Measurements from ENCODE around the gene ZNF324.
"Not testable (repeated sequence)": the region's sequence is repeated elsewhere in the genome, so short reads cannot be mapped to it uniquely, and the experiment has no call there.

Gene ZNF324

GRCh38 chr19:58507602-58508223 is 40.8 kb downstream of the ZNF324 start:
- FAIRE-seq = not testable (repeated sequence)

GRCh38 chr19:58509731-58510083 is 42.8 kb downstream of the ZNF324 start:
- no peak for FAIRE-seq

GRCh38 chr19:58510084-58510862 is 43.4 kb downstream of the ZNF324 start:
- no peak for FAIRE-seq

- FAIRE-seq = no peak
Measured at GRCh38 chr19:58511353-58512208, 44.7 kb downstream of the ZNF324 start, which contains the start of gene SLC27A5. Gene SLC27A5 (minus strand): TSS chr19:58511992. CDS start chr19:58511955, 37 bp downstream.

GRCh38 chr19:58513213-58513693 is 46.4 kb downstream of the ZNF324 start:
- FAIRE-seq = no peak

GRCh38 chr19:58513694-58514563 is 47.0 kb downstream of the ZNF324 start:
- no peak for FAIRE-seq

- FAIRE-seq = no peak
Measured at GRCh38 chr19:58514564-58515022, 47.7 kb downstream of the ZNF324 start.

- FAIRE-seq = no peak
Measured at GRCh38 chr19:58515259-58515658, 48.4 kb downstream of the ZNF324 start.

- FAIRE-seq = no peak
Measured at GRCh38 chr19:58516246-58516836, 49.5 kb downstream of the ZNF324 start.

- no peak for FAIRE-seq
Measured at GRCh38 chr19:58516964-58517833, 50.3 kb downstream of the ZNF324 start.

- no peak for FAIRE-seq
Measured at GRCh38 chr19:58518256-58519086, 51.6 kb downstream of the ZNF324 start.

- no peak for FAIRE-seq
Measured at GRCh38 chr19:58519087-58519354, 52.1 kb downstream of the ZNF324 start.

GRCh38 chr19:58519355-58520256 is 52.7 kb downstream of the ZNF324 start, which contains the start of gene ZBTB45:
Gene ZBTB45 (minus strand): TSS chr19:58519810. CDS start chr19:58517673, 2,137 bp downstream.
- no peak for FAIRE-seq

- FAIRE-seq = no peak
Measured at GRCh38 chr19:58520257-58520599, 53.3 kb downstream of the ZNF324 start.

- FAIRE-seq = no peak
Measured at GRCh38 chr19:58521651-58522050, 54.8 kb downstream of the ZNF324 start.

- no peak for FAIRE-seq
Measured at GRCh38 chr19:58522709-58523108, 55.8 kb downstream of the ZNF324 start.
